Trophoblast cell (in vitro differentiated cells and primary cell): Measurements from ENCODE around the gene KRT77.

Experiments
- DNase-seq, 2 donors: peaks; one replicate each; pipeline ENCODE4 v3.0.0-alpha.2; 2016
- H2AFZ ChIP-seq: 2 replicates; pipeline ENCODE4 v1.6.1; 2013; ENCODE audit warnings: low read length, moderate library complexity, mild to moderate bottlenecking; ENCODE audit not compliant: insufficient read depth, poor library complexity
- H2AK5ac ChIP-seq: 2 replicates; pipeline ENCODE4 v1.6.1; 2013; ENCODE audit warnings: mild to moderate bottlenecking, low read length
- H2BK120ac ChIP-seq: 2 replicates; pipeline ENCODE4 v1.6.1; 2013; ENCODE audit warnings: low read length, mild to moderate bottlenecking, moderate library complexity; ENCODE audit not compliant: insufficient read depth, poor library complexity
- H2BK12ac ChIP-seq: 2 replicates; pipeline ENCODE4 v1.6.1; 2013; ENCODE audit warnings: mild to moderate bottlenecking, low read length, moderate library complexity
- H2BK5ac ChIP-seq: 2 replicates; pipeline ENCODE4 v1.6.1; 2013; ENCODE audit warnings: low read length, low read depth, moderate library complexity, mild to moderate bottlenecking; ENCODE audit not compliant: poor library complexity
- H3K14ac ChIP-seq: 2 replicates; pipeline ENCODE4 v1.6.1; 2013; ENCODE audit warnings: mild to moderate bottlenecking, low read length
- H3K18ac ChIP-seq: 2 replicates; pipeline ENCODE4 v1.6.1; 2013; ENCODE audit warnings: mild to moderate bottlenecking, low read length
- H3K23ac ChIP-seq: 2 replicates; pipeline ENCODE4 v1.6.1; 2013; ENCODE audit warnings: low read length
- H3K27ac ChIP-seq: 2 replicates; pipeline ENCODE4 v1.5.1; 2013; ENCODE audit warnings: low read depth, mild to moderate bottlenecking, inconsistent platforms, low read length, moderate library complexity
- H3K27me3 ChIP-seq: 2 replicates; pipeline ENCODE4 v1.6.1; 2013; ENCODE audit warnings: inconsistent platforms, mild to moderate bottlenecking, low read length, moderate library complexity; ENCODE audit not compliant: insufficient read depth
- H3K36me3 ChIP-seq, 2 experiments: 1 replicate in 1 of 2; 2 replicates in 1 of 2; pipeline ENCODE4 v1.6.1; 2013; ENCODE audit warnings: low read length in 2 of 2, mild to moderate bottlenecking in 2 of 2, moderate library complexity in 1 of 2; ENCODE audit not compliant: insufficient read depth in 2 of 2, control insufficient read depth in 1 of 2
- H3K4ac ChIP-seq: 2 replicates; pipeline ENCODE4 v1.6.1; 2013; ENCODE audit warnings: low read depth, mild to moderate bottlenecking, low read length, moderate library complexity
- H3K4me1 ChIP-seq, 2 experiments: 1 replicate in 1 of 2; 2 replicates in 1 of 2; pipeline ENCODE4 v1.6.1; 2013; ENCODE audit warnings: low read length in 2 of 2, mild to moderate bottlenecking in 2 of 2, moderate library complexity in 1 of 2; ENCODE audit not compliant: insufficient read depth in 2 of 2, control insufficient read depth in 1 of 2
- H3K4me2 ChIP-seq: 2 replicates; pipeline ENCODE4 v1.6.1; 2013; ENCODE audit warnings: inconsistent platforms, mild to moderate bottlenecking, low read length, moderate library complexity
- H3K4me3 ChIP-seq: 2 replicates; pipeline ENCODE4 v1.5.1; 2013; ENCODE audit warnings: mild to moderate bottlenecking, low read depth, low read length, inconsistent platforms
- H3K79me1 ChIP-seq: one replicate; pipeline ENCODE4 v1.6.1; 2013; ENCODE audit warnings: low read length
- H3K79me2 ChIP-seq: 2 replicates; pipeline ENCODE4 v1.6.1; 2013; ENCODE audit warnings: low read length, mild to moderate bottlenecking; ENCODE audit not compliant: control insufficient read depth, insufficient read depth, poor library complexity
- H3K9ac ChIP-seq: 2 replicates; pipeline ENCODE4 v1.6.1; 2013; ENCODE audit warnings: mild to moderate bottlenecking, low read length
- H3K9me3 ChIP-seq: 2 replicates; pipeline ENCODE4 v1.6.1; 2013; ENCODE audit warnings: low read depth, mild to moderate bottlenecking, control low read depth, inconsistent platforms, low read length; ENCODE audit not compliant: insufficient read depth
- H4K12ac ChIP-seq: 2 replicates; pipeline ENCODE4 v1.6.1; 2013; ENCODE audit warnings: low read depth, mild to moderate bottlenecking, low read length, moderate library complexity
- H4K8ac ChIP-seq: 2 replicates; pipeline ENCODE4 v1.6.1; 2013; ENCODE audit warnings: low read depth, mild to moderate bottlenecking, low read length, moderate library complexity
- H4K91ac ChIP-seq: one replicate; pipeline ENCODE4 v1.6.1; 2013; ENCODE audit warnings: low read depth, mild to moderate bottlenecking, low read length, moderate library complexity
- WGBS: extraction: QIAGEN DNeasy Blood & Tissue Kit; methylation state at CpG from one replicate; pipeline ENCODE4 v1.1.7; 2013; ENCODE audit warnings: missing lambda C conversion rate; ENCODE audit not compliant: insufficient read length, insufficient coverage; ENCODE audit errors: extremely low coverage; 5-methylcytosine and 5-hydroxymethylcytosine counted together

KRT77 gene

DNA sequence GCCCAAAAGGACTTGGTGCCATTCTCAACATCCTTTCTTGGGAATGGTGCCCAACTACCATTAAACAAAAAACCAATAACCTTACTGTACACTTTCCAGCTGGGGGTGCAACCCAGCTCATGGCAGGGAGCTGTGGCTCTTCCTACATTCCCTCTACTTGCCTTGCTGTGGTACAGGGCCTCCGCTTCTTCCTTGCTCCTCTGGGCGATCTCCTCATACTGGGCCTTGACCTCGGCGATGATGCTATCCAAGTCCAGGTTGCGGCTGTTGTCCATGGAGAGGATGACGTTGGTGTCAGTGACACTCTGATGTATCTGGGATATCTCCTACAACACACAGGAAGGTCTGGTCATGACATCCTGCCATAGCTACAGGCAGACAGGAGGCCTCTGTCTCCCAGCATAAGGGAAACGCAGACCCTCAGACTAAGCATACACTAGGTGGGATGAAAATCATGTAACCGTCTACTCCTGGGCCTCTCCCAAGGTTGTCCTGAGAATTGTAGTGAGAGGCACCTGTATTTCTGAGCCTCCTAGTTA, 55.2 kb downstream of the KRT77 start:
- H3K79me2 ChIP-seq, result no peaks in the 10 kb centered on the region
- H2AK5ac ChIP-seq, result no peak overlapping the region
- no peak overlapping the region for H3K18ac ChIP-seq
- no peak overlapping the region for H2BK120ac ChIP-seq
- no peak for DNase-seq
- H4K91ac ChIP-seq, result no peak overlapping the region
- H3K27ac ChIP-seq, result no peak overlapping the region
- WGBS, result no CpG with 5 or more reads among the region's 8 CpGs
- no peak overlapping the region for H3K4me2 ChIP-seq
- no peaks in the 10 kb centered on the region for H3K36me3 ChIP-seq
- no peak overlapping the region for H2AFZ ChIP-seq
- no peak overlapping the region for H3K9ac ChIP-seq
- no peak overlapping the region for H4K12ac ChIP-seq
- no peak overlapping the region for H3K4ac ChIP-seq
- no peak overlapping the region for H2BK5ac ChIP-seq
- no peaks in the 10 kb centered on the region for H3K79me1 ChIP-seq
- H3K14ac ChIP-seq, result no peak overlapping the region
- H3K23ac ChIP-seq, result no peak overlapping the region
- H4K8ac ChIP-seq, result no peak overlapping the region
- H2BK12ac ChIP-seq, result no peak overlapping the region
- no peaks in the 10 kb centered on the region for H3K27me3 ChIP-seq
- no peak overlapping the region for H3K4me3 ChIP-seq
- peaks cover 2% of the 10 kb centered on the region for H3K9me3 ChIP-seq
- H3K4me1 ChIP-seq, result no peaks in the 10 kb centered on the region

GRCh38 chr12:52647601-52648000, 55.7 kb downstream of the KRT77 start:
- no peak for DNase-seq
- Histone ChIP-seq H3K23ac (no peak overlapping the region), H4K8ac (no peak overlapping the region), H3K4ac (no peak overlapping the region), H4K12ac (no peak overlapping the region), H3K9ac (no peak overlapping the region), H3K18ac (no peak overlapping the region), H3K79me1 (no peaks in the 10 kb centered on the region), H3K27ac (no peak overlapping the region), H4K91ac (no peak overlapping the region), H3K36me3 (no peaks in the 10 kb centered on the region), H3K4me1 (no peaks in the 10 kb centered on the region), H2BK12ac (no peak overlapping the region), H3K4me3 (no peak overlapping the region), H3K9me3 (peaks cover 2% of the 10 kb centered on the region), H2AK5ac (no peak overlapping the region), H3K79me2 (no peaks in the 10 kb centered on the region), H3K14ac (no peak overlapping the region), H2BK5ac (no peak overlapping the region), H2BK120ac (no peak overlapping the region), H3K27me3 (no peaks in the 10 kb centered on the region), H2AFZ (no peak overlapping the region), H3K4me2 (no peak overlapping the region)
- no CpG with 5 or more reads among the region's 9 CpGs for WGBS

GRCh38 chr12:52646613-52647012, 56.7 kb downstream of the KRT77 start:
- H3K9me3 ChIP-seq, result no peaks in the 10 kb centered on the region
- no CpG with 5 or more reads among the region's 12 CpGs for WGBS
- H3K4ac ChIP-seq, result no peak overlapping the region
- no peak overlapping the region for H3K18ac ChIP-seq
- H2BK5ac ChIP-seq, result no peak overlapping the region
- no peaks in the 10 kb centered on the region for H3K36me3 ChIP-seq
- H3K79me2 ChIP-seq, result no peaks in the 10 kb centered on the region
- H3K14ac ChIP-seq, result no peak overlapping the region
- H3K27me3 ChIP-seq, result no peaks in the 10 kb centered on the region
- no peak overlapping the region for H4K91ac ChIP-seq
- H3K4me1 ChIP-seq, result no peaks in the 10 kb centered on the region
- H2BK12ac ChIP-seq, result no peak overlapping the region
- H2AFZ ChIP-seq, result no peak overlapping the region
- no peak overlapping the region for H4K12ac ChIP-seq
- DNase-seq, result peak in 1 of 2 donors; percentile 13
- H3K23ac ChIP-seq, result no peak overlapping the region
- H3K4me3 ChIP-seq, result no peak overlapping the region
- H3K9ac ChIP-seq, result no peak overlapping the region
- H3K79me1 ChIP-seq, result no peaks in the 10 kb centered on the region
- no peak overlapping the region for H2BK120ac ChIP-seq
- H3K27ac ChIP-seq, result no peak overlapping the region
- no peak overlapping the region for H3K4me2 ChIP-seq
- no peak overlapping the region for H2AK5ac ChIP-seq
- no peak overlapping the region for H4K8ac ChIP-seq

- Histone ChIP-seq H4K12ac (no peak overlapping the region), H4K8ac (no peak overlapping the region), H3K9me3 (no peaks in the 10 kb centered on the region), H3K4me1 (no peaks in the 10 kb centered on the region), H2BK5ac (no peak overlapping the region), H3K4me2 (no peak overlapping the region), H2AK5ac (no peak overlapping the region), H3K79me1 (no peaks in the 10 kb centered on the region), H3K4me3 (no peak overlapping the region), H2AFZ (no peak overlapping the region), H3K4ac (no peak overlapping the region), H4K91ac (no peak overlapping the region), H3K23ac (no peak overlapping the region), H3K14ac (no peak overlapping the region), H3K79me2 (no peaks in the 10 kb centered on the region), H3K27me3 (no peaks in the 10 kb centered on the region), H2BK12ac (no peak overlapping the region), H3K36me3 (no peaks in the 10 kb centered on the region), H3K9ac (no peak overlapping the region), H3K27ac (no peak overlapping the region), H2BK120ac (no peak overlapping the region), H3K18ac (no peak overlapping the region)
- no peak for DNase-seq
- WGBS, result no CpG with 5 or more reads among the region's 4 CpGs
Measured at GRCh38 chr12:52645982-52646381, 57.3 kb downstream of the KRT77 start.
